Fibroblast of villous mesenchyme (primary cell): ENCODE data around the gene ZSCAN22. TPM values are rescaled to one million over a fixed set of nuclear protein-coding genes. Genes with fewer than 3 reads are reported as not detected.
A peak's percentile ranks its signal among the peaks of the same experiment; 100 is the strongest.

ENCODE experiments used
- DNase-seq: peaks from one replicate; pipeline ENCODE4 v3.0.0-alpha.2; 2010; ENCODE audit warnings: low read depth
- H3K4me3 ChIP-seq: 2 replicates; pipeline ENCODE4 v1.5.1; 2011; ENCODE audit warnings: low read depth, mild to moderate bottlenecking, low read length
- CTCF ChIP-seq: IDR thresholded peaks from 2 replicates; pipeline ENCODE4 v1.5.1; 2012; ENCODE audit warnings: low read depth, mild to moderate bottlenecking, low read length; ENCODE audit not compliant: insufficient read depth
- total RNA-seq: library from RNA; depleted of rRNA; stranded (reverse); fragments of >200 nt; gene quantifications from 2 replicates; pipeline ENCODE4 v1.2.3, GENCODE V29; 2012

ZSCAN22 gene
- total RNA-seq, 1 donor: 3.0 TPM

- no peak for DNase-seq
- TF ChIP-seq CTCF: no peak
- no peak overlapping the region for H3K4me3 ChIP-seq
Measured at GRCh38 chr19:58284199-58284598, 42.6 kb upstream of the ZSCAN22 start.

- no peak for TF ChIP-seq CTCF
- no peak for DNase-seq
- no peak overlapping the region for H3K4me3 ChIP-seq
Measured at GRCh38 chr19:58291943-58292342, 34.9 kb upstream of the ZSCAN22 start.

- TF ChIP-seq CTCF: no peak
- no peak for DNase-seq
- H3K4me3 ChIP-seq: no peak overlapping the region
Measured at GRCh38 chr19:58294743-58295374, 31.9 kb upstream of the ZSCAN22 start.

GRCh38 chr19:58296104-58296503 lies 30.7 kb upstream of the ZSCAN22 start:
- no peak for TF ChIP-seq CTCF
- peak; percentile 16 for DNase-seq
- H3K4me3 ChIP-seq: no peak overlapping the region

- no peak overlapping the region for H3K4me3 ChIP-seq
- no peak for DNase-seq
- no peak for TF ChIP-seq CTCF
Measured at GRCh38 chr19:58300620-58301019, 26.2 kb upstream of the ZSCAN22 start.

- no peak overlapping the region for H3K4me3 ChIP-seq
- no peak for TF ChIP-seq CTCF
- no peak for DNase-seq
Measured at GRCh38 chr19:58304255-58304654, 22.5 kb upstream of the ZSCAN22 start.

- no peak for DNase-seq
- no peak for TF ChIP-seq CTCF
- peak overlapping the region; percentile 97 for H3K4me3 ChIP-seq
Measured at GRCh38 chr19:58304748-58305064, 22.1 kb upstream of the ZSCAN22 start.
